ENCODE measurements around the gene MLXIP.

MLXIP gene

DNA sequence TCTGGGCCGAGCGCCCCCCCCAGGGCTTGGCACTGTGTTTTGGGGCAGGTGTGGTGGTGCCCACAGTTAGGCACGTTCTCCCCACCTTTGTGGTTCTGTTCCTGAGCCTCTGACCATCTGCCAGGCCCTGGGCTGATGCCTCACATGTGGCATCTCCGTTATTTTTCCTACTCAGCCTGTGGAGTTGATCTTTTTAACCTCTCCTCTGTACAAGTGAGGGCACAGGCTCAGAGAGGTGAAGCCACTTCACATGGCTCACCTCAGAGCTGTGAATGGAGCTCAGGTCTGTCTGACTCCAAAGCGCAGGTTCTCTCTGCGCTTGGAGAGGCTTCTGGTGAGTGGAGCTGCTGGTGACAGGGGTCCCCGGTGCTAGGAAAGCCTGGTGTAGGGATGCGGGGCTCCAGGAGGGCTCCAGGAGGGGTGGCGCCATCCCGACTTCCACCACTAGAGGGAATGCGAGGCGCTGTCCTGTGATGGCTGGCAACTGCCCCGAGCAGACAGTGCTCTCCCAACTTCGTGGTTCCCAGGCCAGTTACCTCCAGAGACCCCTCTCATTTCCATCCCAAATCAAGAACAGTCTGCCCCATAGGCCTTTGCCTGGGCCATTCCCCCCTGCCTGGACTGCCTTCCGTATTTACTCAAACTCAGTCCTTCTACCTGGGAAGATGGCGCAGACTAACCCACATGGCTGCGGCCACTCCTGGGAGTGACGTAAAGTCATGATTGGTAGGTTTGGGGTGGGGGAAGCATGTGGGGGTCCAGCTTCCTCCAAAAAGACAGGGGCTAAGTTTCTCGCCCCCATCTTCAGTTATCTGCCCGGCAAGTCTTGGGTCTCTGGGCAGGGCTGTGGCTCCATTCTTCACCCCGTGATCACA lies 47.0 kb upstream of the MLXIP start:
- TF ChIP-seq FOXP2 (optimal IDR thresholded peaks at IDR 0.05; ENCODE audit: borderline replicate concordance, extremely low read depth, extremely low read length, insufficient read depth) (peak; percentile 42), POLR2AphosphoS5 (IDR thresholded peaks at IDR 0.05; ENCODE audit: low read depth, low read length) (no peak), TAF1 (IDR thresholded peaks at IDR 0.05; ENCODE audit: borderline replicate concordance, insufficient read depth, low read length) (no peak), SIN3A (IDR thresholded peaks at IDR 0.05; ENCODE audit: borderline replicate concordance, insufficient read depth, low read length) (no peak)

- no peak for TF ChIP-seq REST (IDR thresholded peaks at IDR 0.05; ENCODE audit: insufficient read depth in 1 of 2, low read depth in 2 of 2, low read length in 2 of 2)
- TF ChIP-seq SIN3A (IDR thresholded peaks at IDR 0.05; ENCODE audit: borderline replicate concordance, insufficient read depth, low read length) = no peak
- TF ChIP-seq POLR2AphosphoS5 (IDR thresholded peaks at IDR 0.05; ENCODE audit: low read depth, low read length) = no peak
- TF ChIP-seq FOXP2 (optimal IDR thresholded peaks at IDR 0.05; ENCODE audit: borderline replicate concordance, extremely low read depth, extremely low read length, insufficient read depth) = no peak
- TF ChIP-seq TAF1 (IDR thresholded peaks at IDR 0.05; ENCODE audit: borderline replicate concordance, insufficient read depth, low read length) = no peak
These were observed 46.0 kb upstream of the MLXIP start for GRCh38 chr12:122032580-122032979.

DNA sequence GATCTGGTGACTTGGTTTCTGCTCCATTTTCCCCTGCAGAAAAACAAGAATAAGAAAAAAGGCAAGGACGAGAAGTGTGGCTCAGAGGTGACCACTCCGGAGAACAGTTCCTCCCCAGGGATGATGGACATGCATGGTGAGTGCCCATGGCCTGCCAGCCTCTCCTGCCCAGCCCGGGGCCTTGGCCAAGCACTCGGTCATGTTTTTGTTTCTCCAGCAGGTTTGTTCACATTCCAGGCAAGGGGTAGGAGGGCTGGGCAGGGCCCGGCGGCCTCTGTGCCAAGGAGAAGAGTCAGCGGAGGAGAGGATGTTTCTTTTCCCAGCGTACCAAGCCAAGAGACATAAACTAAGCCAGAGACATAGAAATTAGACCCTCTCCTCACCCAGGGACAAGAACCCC lies 43.3 kb upstream of the MLXIP start:
- TF ChIP-seq REST (IDR thresholded peaks at IDR 0.05; ENCODE audit: insufficient read depth in 1 of 2, low read depth in 2 of 2, low read length in 2 of 2) = no peak
- TF ChIP-seq SIN3A (IDR thresholded peaks at IDR 0.05; ENCODE audit: borderline replicate concordance, insufficient read depth, low read length) = no peak
- TF ChIP-seq POLR2AphosphoS5 (IDR thresholded peaks at IDR 0.05; ENCODE audit: low read depth, low read length) = no peak
- no peak for TF ChIP-seq TAF1 (IDR thresholded peaks at IDR 0.05; ENCODE audit: borderline replicate concordance, insufficient read depth, low read length)
- no peak for TF ChIP-seq FOXP2 (optimal IDR thresholded peaks at IDR 0.05; ENCODE audit: borderline replicate concordance, extremely low read depth, extremely low read length, insufficient read depth)

DNA sequence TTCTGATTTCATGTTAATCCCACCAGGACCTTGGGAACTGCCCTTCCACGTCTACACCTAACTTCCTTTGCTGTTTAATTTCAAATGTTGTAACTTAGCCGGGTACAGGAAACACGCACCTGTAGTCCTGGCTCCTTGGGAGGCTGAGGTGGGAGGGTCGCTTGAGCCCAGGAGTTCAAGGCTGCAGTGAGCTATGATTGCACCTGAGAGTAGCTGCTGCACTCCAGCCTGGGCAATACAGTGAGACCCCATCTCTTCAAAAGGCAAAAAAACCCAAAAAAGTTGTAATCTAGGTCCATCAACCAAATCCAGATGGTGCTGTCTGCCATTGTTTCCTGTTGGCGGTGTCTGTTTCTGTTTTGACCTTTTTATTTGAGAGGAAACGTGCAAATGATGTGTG lies 42.4 kb upstream of the MLXIP start:
- no peak for TF ChIP-seq SIN3A (IDR thresholded peaks at IDR 0.05; ENCODE audit: borderline replicate concordance, insufficient read depth, low read length)
- TF ChIP-seq TAF1 (IDR thresholded peaks at IDR 0.05; ENCODE audit: borderline replicate concordance, insufficient read depth, low read length) = no peak
- TF ChIP-seq FOXP2 (optimal IDR thresholded peaks at IDR 0.05; ENCODE audit: borderline replicate concordance, extremely low read depth, extremely low read length, insufficient read depth) = no peak
- no peak for TF ChIP-seq POLR2AphosphoS5 (IDR thresholded peaks at IDR 0.05; ENCODE audit: low read depth, low read length)
- TF ChIP-seq REST (IDR thresholded peaks at IDR 0.05; ENCODE audit: insufficient read depth in 1 of 2, low read depth in 2 of 2, low read length in 2 of 2) = no peak

DNA sequence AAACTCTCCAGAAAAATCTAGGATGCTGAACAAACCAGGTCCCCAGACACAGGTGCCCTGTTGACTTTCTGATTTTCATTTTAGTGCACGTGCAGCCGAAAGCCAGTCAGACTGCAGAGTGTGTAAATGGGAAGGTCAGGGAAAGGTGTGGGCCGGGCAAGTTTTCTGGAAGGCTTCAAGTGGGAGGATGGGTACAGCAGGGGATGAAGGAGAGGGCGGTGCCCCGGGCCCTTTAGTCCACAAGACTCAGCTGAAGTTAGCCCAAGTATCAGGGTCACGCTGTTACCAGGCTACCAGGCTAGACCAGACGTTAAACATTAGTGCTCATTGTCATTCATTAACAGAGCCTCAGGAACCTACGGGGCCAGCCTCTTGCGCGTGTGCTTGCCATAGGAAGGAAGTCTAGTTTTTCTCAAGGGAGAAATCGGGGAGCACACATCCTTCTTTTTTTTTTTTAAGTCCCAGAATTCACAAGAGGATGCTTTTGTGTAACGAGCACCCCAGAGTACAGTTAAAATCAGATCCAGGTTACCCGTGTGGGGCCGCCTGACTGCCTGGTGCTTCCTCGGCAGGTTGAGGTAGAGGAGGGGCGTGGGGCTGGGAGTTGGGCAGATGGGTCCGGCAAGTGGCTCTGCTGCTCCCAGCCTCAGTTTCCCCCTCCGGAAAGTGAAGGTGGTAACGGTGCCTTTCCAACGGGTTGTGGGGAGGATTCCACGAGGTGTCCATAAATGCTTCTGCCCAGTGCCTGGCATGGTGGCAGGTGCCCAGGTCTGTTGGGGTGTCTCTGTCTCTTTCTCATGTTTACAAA lies 37.8 kb upstream of the MLXIP start:
- TF ChIP-seq POLR2AphosphoS5 (IDR thresholded peaks at IDR 0.05; ENCODE audit: low read depth, low read length) = no peak
- no peak for TF ChIP-seq SIN3A (IDR thresholded peaks at IDR 0.05; ENCODE audit: borderline replicate concordance, insufficient read depth, low read length)
- TF ChIP-seq TAF1 (IDR thresholded peaks at IDR 0.05; ENCODE audit: borderline replicate concordance, insufficient read depth, low read length) = no peak
- TF ChIP-seq FOXP2 (optimal IDR thresholded peaks at IDR 0.05; ENCODE audit: borderline replicate concordance, extremely low read depth, extremely low read length, insufficient read depth) = no peak
- TF ChIP-seq REST (IDR thresholded peaks at IDR 0.05; ENCODE audit: insufficient read depth in 1 of 2, low read depth in 2 of 2, low read length in 2 of 2) = no peak

Data from PFSK-1 (cell line).